GM21447 (cell line): Measurements from ENCODE around the gene AKAIN1.

Source experiments
- ATAC-seq: cut with Tn5 transposase; IDR thresholded peaks from one replicate; pipeline ENCODE4 v1.9.1; 2021; ENCODE audit not compliant: unreplicated experiment

The AKAIN1 gene

GRCh38 chr18:5162111-5162510, 34.9 kb downstream of the AKAIN1 start:
- no peak for ATAC-seq

- ATAC-seq = no peak
Measured at GRCh38 chr18:5159080-5159479, 38.0 kb downstream of the AKAIN1 start.

- no peak for ATAC-seq
Measured at GRCh38 chr18:5158587-5158986, 38.5 kb downstream of the AKAIN1 start.

- no peak for ATAC-seq
Measured at GRCh38 chr18:5158172-5158571, 38.9 kb downstream of the AKAIN1 start.

GRCh38 chr18:5155907-5156287, 41.2 kb downstream of the AKAIN1 start:
- ATAC-seq = no peak

- no peak for ATAC-seq
Measured at GRCh38 chr18:5155218-5155906, 41.7 kb downstream of the AKAIN1 start.

- ATAC-seq = no peak
Measured at GRCh38 chr18:5152343-5153020, 44.6 kb downstream of the AKAIN1 start.

GRCh38 chr18:5150894-5151293, 46.2 kb downstream of the AKAIN1 start:
- ATAC-seq = no peak

- no peak for ATAC-seq
Measured at GRCh38 chr18:5146093-5146492, 51.0 kb downstream of the AKAIN1 start.

- no peak for ATAC-seq
Measured at GRCh38 chr18:5145168-5145825, 51.8 kb downstream of the AKAIN1 start.

GRCh38 chr18:5144629-5145028, 52.4 kb downstream of the AKAIN1 start:
- ATAC-seq = no peak

GRCh38 chr18:5142859-5143258, 54.2 kb downstream of the AKAIN1 start:
- ATAC-seq = no peak

- no peak for ATAC-seq
Measured at GRCh38 chr18:5142131-5142530, 54.9 kb downstream of the AKAIN1 start.

GRCh38 chr18:5137261-5137660, 59.8 kb downstream of the AKAIN1 start:
- ATAC-seq = no peak

GRCh38 chr18:5132987-5133386, 64.1 kb downstream of the AKAIN1 start:
- ATAC-seq = no peak

GRCh38 chr18:5122272-5122671, 74.8 kb downstream of the AKAIN1 start:
- ATAC-seq = no peak

GRCh38 chr18:5110266-5110665, 86.8 kb downstream of the AKAIN1 start:
- ATAC-seq = no peak

GRCh38 chr18:5107988-5108387, 89.1 kb downstream of the AKAIN1 start:
- ATAC-seq = no peak

GRCh38 chr18:5106730-5107129, 90.3 kb downstream of the AKAIN1 start:
- ATAC-seq = no peak

- ATAC-seq = no peak
Measured at GRCh38 chr18:5104246-5104645, 92.8 kb downstream of the AKAIN1 start.

GRCh38 chr18:5103693-5104092, 93.4 kb downstream of the AKAIN1 start:
- no peak for ATAC-seq

GRCh38 chr18:5103286-5103685, 93.8 kb downstream of the AKAIN1 start:
- ATAC-seq = no peak
